SKM-1 (cell line): ENCODE results near the gene EMP2.
"Not testable (repeated sequence)": the region's sequence is repeated elsewhere in the genome, so short reads cannot be mapped to it uniquely, and the experiment has no call there.

ENCODE experiments used
- DNase-seq: peaks from one replicate; lab custom pipeline; 2025; ENCODE audit not compliant: unreplicated experiment; lab: John Stamatoyannopoulos, UW

The EMP2 gene

DNA sequence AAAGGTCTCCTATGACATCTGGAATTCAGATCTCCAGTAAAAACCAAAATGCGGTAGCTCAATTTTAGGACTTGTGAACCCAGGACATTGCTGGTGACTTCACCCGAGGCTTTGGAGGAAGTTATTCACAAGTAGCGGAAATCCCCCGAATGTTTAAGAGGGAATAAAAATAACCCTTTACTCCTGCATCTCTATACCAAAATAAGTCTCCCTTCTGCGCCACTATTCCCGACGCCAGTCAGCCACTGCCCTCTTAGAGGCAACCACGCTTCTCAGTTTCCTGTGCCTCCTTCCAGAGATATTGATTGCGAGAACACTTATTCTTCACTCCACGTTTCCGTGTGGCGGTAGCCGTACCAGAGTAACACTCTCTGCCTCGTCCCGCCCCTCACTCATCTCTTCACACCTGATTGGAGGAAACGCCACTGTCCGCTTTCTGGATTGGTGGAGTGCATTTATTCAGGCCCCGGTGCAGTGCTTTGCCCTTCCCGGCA is 27.4 kb downstream of the EMP2 start:
- DNase-seq = no peak

GRCh38 chr16:10552281-10552680 is 28.1 kb downstream of the EMP2 start:
- no peak for DNase-seq

DNA sequence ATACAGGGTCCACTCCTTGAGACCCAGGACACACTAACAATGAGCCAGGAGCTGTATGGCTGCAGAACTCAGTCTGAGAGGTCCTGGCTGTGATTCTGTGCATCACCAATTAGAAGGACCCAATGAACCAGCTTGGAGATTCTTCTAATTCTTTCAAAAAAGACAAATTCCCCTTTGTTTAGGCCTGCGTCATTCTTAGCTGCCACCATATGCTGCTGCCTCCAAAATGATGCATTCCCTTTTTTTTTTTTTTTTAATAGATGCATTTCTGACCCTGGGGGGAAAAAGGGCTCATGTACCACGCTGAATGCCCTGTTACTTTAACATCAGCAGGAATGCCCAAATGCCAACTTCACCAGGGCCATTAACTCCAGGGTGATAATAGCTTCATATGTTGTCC is 28.5 kb downstream of the EMP2 start:
- DNase-seq = no peak

DNA sequence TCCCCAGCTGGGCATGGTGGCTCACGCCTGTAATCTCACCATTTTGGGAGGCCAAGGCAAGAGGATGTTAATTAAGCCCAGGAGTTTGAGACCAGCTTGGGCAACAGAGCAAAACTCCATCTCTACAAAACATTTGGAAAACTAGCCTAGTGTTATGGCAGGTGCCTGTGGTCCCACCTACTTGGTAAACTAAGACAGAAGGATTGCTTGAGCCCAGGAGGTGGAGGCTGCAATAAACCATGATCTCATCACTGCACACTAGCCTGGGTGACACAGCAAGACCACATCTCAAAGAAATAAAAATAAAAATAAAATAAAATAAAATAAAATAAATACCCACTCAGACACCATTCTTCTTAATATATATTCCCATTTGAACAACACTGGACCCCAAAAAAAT is 32.0 kb downstream of the EMP2 start:
- DNase-seq = no peak

GRCh38 chr16:10547708-10548107 is 32.7 kb downstream of the EMP2 start:
- no peak for DNase-seq

- DNase-seq = no peak
Observed at GRCh38 chr16:10543231-10543977, 37.0 kb downstream of the EMP2 start.

DNA sequence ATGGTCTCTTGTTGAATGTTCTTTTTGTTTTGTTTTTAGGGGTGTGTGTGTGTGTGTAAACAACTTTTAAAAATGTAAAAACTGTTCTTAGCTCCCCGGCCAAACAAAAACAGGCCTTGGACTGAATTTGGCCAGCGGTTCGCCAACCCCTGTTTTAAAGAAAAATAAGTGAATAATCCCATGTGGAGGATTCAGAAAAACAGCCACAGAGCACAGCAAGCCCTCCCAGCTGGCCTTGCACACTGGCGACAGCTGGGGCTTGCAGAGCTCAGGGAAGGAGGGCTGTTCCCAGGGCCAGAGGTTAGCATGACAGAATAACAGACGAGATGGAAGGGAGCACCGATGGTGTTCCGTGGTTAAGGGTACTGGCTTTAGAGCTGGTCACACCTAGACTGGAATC is 39.0 kb downstream of the EMP2 start:
- DNase-seq = no peak

DNA sequence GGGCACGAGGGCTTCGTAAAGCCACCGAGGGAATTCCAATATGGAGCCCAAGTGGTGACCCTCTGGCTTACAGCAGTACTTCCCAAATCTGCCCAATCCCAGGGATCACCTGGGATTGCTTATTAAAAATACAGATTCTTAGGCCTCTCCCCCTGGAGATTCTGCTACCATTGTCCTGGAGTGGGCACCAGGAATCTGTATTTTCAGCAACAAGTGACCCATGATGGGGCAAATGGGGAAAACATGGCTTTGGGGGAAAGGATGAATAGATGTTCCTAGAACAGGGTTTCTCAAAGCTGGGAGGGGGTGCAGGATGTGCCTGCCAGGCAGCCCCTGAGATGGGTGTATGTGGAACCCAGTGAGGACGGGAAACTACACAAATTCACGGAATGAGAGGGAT is 40.6 kb downstream of the EMP2 start:
- no peak for DNase-seq

DNA sequence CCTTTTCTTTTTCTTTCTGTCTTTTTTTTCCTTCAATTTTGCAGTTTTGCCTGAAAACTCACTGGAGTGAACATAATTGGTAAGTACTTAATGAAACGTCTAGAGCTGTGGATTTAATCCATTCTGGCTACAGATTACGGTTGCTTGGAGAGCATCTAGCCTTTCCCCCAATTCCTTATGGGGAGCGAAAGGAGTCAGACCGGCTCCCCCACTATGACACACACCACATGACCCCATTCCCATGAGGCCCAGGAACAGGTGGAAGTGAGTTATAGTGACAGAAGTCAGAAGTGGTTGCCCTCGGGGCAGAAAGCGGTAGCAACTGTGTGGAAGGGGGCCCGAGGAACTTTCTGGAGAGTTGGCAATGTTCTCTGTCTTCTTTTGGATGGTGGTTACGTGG is 41.2 kb downstream of the EMP2 start:
- DNase-seq = no peak

- DNase-seq = no peak
Observed at GRCh38 chr16:10538583-10538982, 41.8 kb downstream of the EMP2 start.

GRCh38 chr16:10537946-10538345 is 42.5 kb downstream of the EMP2 start:
- DNase-seq = no peak

- no peak for DNase-seq
Observed at GRCh38 chr16:10536814-10537389, 43.5 kb downstream of the EMP2 start.

DNA sequence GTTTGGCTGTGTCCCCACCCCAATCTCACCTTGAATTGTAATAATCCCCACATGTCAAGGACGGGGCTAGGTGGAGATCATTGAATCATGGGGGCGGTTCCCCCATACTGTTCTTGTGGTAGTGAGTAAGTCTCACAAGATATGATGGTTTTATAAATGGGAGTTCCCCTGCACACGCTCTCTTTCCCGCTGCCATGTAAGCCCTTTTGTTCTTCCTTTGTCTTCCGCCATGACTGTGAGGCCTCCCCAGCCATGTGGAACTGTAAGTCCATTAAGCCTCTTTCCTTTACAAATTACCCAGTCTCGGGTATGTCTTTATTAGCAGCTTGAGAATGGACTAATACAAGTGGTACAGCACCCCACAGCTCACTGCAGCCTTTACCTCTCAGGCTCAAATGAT is 44.1 kb downstream of the EMP2 start:
- not testable (repeated sequence) for DNase-seq

DNA sequence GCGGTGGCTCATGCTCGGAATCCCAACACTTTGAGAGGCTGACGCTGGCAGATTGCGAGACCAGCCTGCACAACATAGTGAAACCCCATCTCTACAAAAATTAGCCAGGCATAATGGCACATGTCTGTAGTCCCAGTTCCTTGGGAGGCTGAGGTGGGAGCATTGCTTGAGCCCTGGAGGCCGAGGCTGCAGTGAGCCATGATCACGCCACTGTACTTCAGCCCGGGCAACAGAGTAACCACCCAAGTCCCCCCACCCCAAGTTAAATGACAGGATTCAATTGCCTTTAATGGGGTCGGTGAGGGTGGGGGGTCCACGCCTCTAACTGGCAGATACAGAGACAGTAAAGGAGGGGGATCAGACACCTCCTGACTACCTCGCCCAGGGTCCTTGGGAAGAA is 44.9 kb downstream of the EMP2 start:
- no peak for DNase-seq

DNA sequence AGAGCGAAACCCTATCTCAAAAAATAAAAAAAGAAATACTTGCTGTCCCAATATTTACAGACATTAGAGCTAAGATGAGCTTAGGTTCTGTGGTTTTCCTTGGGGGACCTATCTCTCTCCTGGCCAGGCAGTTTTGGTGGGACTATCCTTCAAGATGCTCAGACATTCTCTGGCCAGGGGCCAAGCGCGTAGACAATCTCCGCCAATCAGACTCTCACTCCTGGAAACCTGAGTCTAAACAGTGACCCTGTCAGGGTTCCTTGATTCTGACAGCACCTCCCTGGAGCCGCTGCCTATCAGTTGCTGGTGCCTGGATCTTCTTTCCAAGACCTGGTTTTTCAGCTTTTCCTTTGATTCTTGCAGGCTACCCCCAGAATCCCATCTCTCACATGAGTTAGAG is 45.6 kb downstream of the EMP2 start:
- DNase-seq = no peak

GRCh38 chr16:10533612-10534011 is 46.8 kb downstream of the EMP2 start:
- DNase-seq = not testable (repeated sequence)

- DNase-seq = no peak
Observed at GRCh38 chr16:10531582-10531981, 48.8 kb downstream of the EMP2 start.

GRCh38 chr16:10530685-10531084 is 49.7 kb downstream of the EMP2 start:
- no peak for DNase-seq

- DNase-seq = no peak
Observed at GRCh38 chr16:10529895-10530669, 50.3 kb downstream of the EMP2 start.

DNA sequence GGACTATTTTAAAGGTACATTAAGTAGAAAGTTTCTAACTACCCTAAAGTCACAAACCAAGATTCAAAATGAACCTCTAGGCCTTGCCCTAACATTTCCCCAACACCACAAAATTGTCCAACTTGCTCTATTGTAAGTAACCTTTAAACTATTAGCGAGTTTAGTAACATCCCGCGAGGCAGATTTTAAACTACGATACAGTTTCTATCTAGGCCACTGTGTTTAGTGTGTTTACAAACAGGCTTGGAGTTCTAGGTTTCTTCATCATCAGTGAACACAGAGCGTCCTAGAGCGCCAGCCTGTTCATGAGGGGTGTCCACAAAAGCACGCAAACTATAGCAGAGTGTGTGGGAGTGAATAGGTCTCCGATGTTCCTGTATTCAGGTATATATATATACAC is 51.8 kb downstream of the EMP2 start:
- no peak for DNase-seq

GRCh38 chr16:10526962-10527361 is 53.4 kb downstream of the EMP2 start:
- DNase-seq = no peak

DNA sequence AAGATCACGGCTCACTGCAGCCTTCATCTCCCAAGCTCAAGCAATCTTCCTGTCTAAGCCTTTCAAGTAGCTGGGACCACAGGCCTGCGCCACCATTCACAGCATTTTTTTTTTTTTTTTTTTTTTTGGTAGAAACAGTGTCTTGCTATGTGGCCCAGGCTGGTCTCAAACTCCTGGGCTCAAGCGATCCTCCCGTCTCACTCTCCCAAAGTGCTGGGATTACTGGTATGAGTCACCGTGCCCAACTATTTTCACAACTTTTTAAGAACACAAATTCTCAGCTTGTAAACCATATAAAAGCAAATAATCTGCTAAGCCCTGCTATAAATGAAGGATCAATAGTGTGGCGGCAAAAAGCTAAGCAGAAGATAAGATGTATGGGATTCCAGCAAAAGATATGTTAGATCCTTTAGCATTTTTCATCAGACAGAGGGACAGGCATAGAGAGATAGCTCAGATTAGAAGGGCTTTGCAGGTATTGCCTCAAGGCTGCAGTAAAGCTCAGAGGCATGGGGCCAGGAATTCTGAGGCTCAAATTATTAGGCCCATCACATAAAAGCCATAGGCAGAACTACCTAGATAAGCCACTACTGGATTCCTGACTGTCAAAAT is 55.1 kb downstream of the EMP2 start:
- no peak for DNase-seq
